Endothelial cell of umbilical vein (primary cell): Measurements from ENCODE around the gene HIF1AN. TPM values are rescaled to one million over a fixed set of nuclear protein-coding genes. Genes with fewer than 3 reads are reported as not detected.

Source experiments
- BruUV-seq: library from RNA; stranded (reverse); fragments of 400-500 nt; replicated peaks from 2 replicates; lab custom pipeline; 2021; lab: Mats Ljungman, UMichigan
- CTCF ChIA-PET: fragments of 300-600, 350-600 bp; sonication (Branson Sonifier 250); formaldehyde crosslinking; loops from one replicate; lab custom pipeline; 2021; ENCODE audit warnings: antibody characterized with exemption, inconsistent platforms; lab: Charles Lee
- POLR2A ChIA-PET: fragments of 300-600, 350-600 bp; sonication (Branson Sonifier 250); formaldehyde crosslinking; loops from one replicate; lab custom pipeline; 2021; ENCODE audit warnings: antibody characterized with exemption, inconsistent platforms; lab: Charles Lee
- DNase-seq: peaks from one replicate; pipeline ENCODE4 v3.0.0-alpha.2; 2011; ENCODE audit warnings: low read depth, low spot score
- FAIRE-seq: peaks from 2 replicates; lab custom pipeline; 2011; peaks lifted over from hg19 to GRCh38; lab: Jason Lieb, UNC
- H2AFZ ChIP-seq: 2 replicates; pipeline ENCODE4 v1.6.0; 2012; ENCODE audit warnings: low read depth, low read length, control low read depth, inconsistent platforms
- H3K27ac ChIP-seq: 2 replicates; pipeline ENCODE4 v1.5.1; 2011; ENCODE audit warnings: low read depth, mild to moderate bottlenecking, control low read depth, low read length, moderate library complexity; ENCODE audit not compliant: insufficient read depth
- H3K27me3 ChIP-seq, 2 experiments: 2 replicates each; pipeline versions ENCODE4 v1.6.0 to v1.6.1; 2011; ENCODE audit warnings: low read length in 2 of 2, mixed read lengths in 1 of 2; ENCODE audit not compliant: control insufficient read depth in 2 of 2, insufficient read depth in 2 of 2
- H3K36me3 ChIP-seq, 2 experiments: 2 replicates in 1 of 2; 3 replicates in 1 of 2; pipeline ENCODE4 v1.5.1; 2011; ENCODE audit warnings: low read length in 2 of 2, mild to moderate bottlenecking in 1 of 2, moderate library complexity in 1 of 2; ENCODE audit not compliant: control insufficient read depth in 2 of 2, insufficient read depth in 2 of 2; ENCODE audit errors: extremely low read depth in 1 of 2
- H3K4me1 ChIP-seq: 3 replicates; pipeline ENCODE4 v1.5.1; 2011; ENCODE audit warnings: mild to moderate bottlenecking, low read length; ENCODE audit not compliant: control insufficient read depth, insufficient read depth; ENCODE audit errors: extremely low read depth
- H3K4me2 ChIP-seq: 2 replicates; pipeline ENCODE4 v1.6.1; 2011; ENCODE audit warnings: low read length, control low read depth, mixed read lengths; ENCODE audit not compliant: insufficient read depth
- H3K4me3 ChIP-seq, 3 experiments: fragments of 200-600 bp in 1 of 3; sonication (generic), shearing (Covaris generic) in 1 of 3; replicated peaks in 1 of 3; 2 replicates each; pipeline ENCODE4 v1.5.1; 2011 to 2016; ENCODE audit warnings: control low read depth in 3 of 3, low read length in 3 of 3, mild to moderate bottlenecking in 2 of 3, inconsistent platforms in 1 of 3, low read depth in 1 of 3, moderate library complexity in 1 of 3; ENCODE audit not compliant: insufficient read depth in 1 of 3
- H3K79me2 ChIP-seq: 2 replicates; pipeline ENCODE4 v1.6.0; 2012; ENCODE audit warnings: low read length, inconsistent platforms; ENCODE audit not compliant: control insufficient read depth, insufficient read depth
- H3K9ac ChIP-seq: replicated peaks from 2 replicates; pipeline ENCODE3; 2011; ENCODE audit warnings: low read length, control low read depth; ENCODE audit not compliant: insufficient read depth; ENCODE audit errors: extremely low read depth
- H3K9me1 ChIP-seq: replicated peaks from 3 replicates; pipeline ENCODE4 v1.6.0; 2011; ENCODE audit warnings: mild to moderate bottlenecking, low read length; ENCODE audit not compliant: control insufficient read depth, insufficient read depth; ENCODE audit errors: extremely low read depth
- H3K9me3 ChIP-seq: replicated peaks from 2 replicates; pipeline ENCODE4 v1.5.1; 2012; ENCODE audit warnings: low read length, inconsistent platforms; ENCODE audit not compliant: control insufficient read depth, insufficient read depth
- H4K20me1 ChIP-seq: replicated peaks from 2 replicates; pipeline ENCODE3; 2011; ENCODE audit warnings: mild to moderate bottlenecking, low read length; ENCODE audit not compliant: control insufficient read depth, insufficient read depth; ENCODE audit errors: extremely low read depth
- EZH2 ChIP-seq: IDR thresholded peaks from 2 replicates; pipeline ENCODE4 v1.6.1; 2012; ENCODE audit warnings: borderline replicate concordance, low read depth, mild to moderate bottlenecking, moderate library complexity, low read length, inconsistent platforms; ENCODE audit not compliant: severe bottlenecking
- FOS ChIP-seq: IDR thresholded peaks from 2 replicates; pipeline ENCODE4 v1.6.1; 2011; ENCODE audit warnings: mild to moderate bottlenecking, low read length, moderate library complexity, borderline replicate concordance; ENCODE audit not compliant: insufficient read depth
- GATA2 ChIP-seq: IDR thresholded peaks from 2 replicates; pipeline ENCODE4 v1.7.0; 2011; ENCODE audit warnings: low read depth, mild to moderate bottlenecking, moderate library complexity, mixed read lengths, low read length; ENCODE audit not compliant: insufficient read length, insufficient read depth
- JUN ChIP-seq: IDR thresholded peaks from 2 replicates; pipeline ENCODE4 v1.6.1; 2011; ENCODE audit warnings: borderline replicate concordance, low read depth; ENCODE audit not compliant: insufficient read length, insufficient read depth
- MYC ChIP-seq: IDR thresholded peaks from one replicate; pipeline ENCODE4 v1.6.1; 2011; ENCODE audit warnings: mild to moderate bottlenecking, low read depth, low read length
- POLR2A ChIP-seq: IDR thresholded peaks from 2 replicates; pipeline ENCODE4 v1.6.1; 2012; ENCODE audit warnings: low read depth, mild to moderate bottlenecking, control low read depth, low read length
- POLR2AphosphoS5 ChIP-seq: IDR thresholded peaks from 2 replicates; pipeline ENCODE4 v1.6.1; 2012; ENCODE audit warnings: low read depth, mild to moderate bottlenecking, control low read depth, low read length, moderate library complexity; ENCODE audit not compliant: insufficient read depth
- dilution Hi-C: fragments of 300-500 bp; cut with MboI; formaldehyde crosslinking; loops from one replicate; pipeline ENCODE4 v1.15.0; 2019; ENCODE audit warnings: low sequenced_read_pairs; ENCODE audit not compliant: extremely low pct_ligation_motif_present
- intact Hi-C: fragments of 100-400 bp; cut with micrococcal nuclease; formaldehyde crosslinking; loops from one replicate; pipeline ENCODE4 v1.10.0; 2022
- polyA plus RNA-seq, 4 experiments: library from polyadenylated mRNA; depleted of rRNA in 3 of 4; stranded (reverse) in 3 of 4; unstranded in 1 of 4; fragments of >200 nt; gene quantifications; 2 replicates each; pipeline versions ENCODE4 v1.2.1 to v1.2.3, GENCODE V29; 2011 to 2012; ENCODE audit warnings: missing spikeins in 1 of 4
- total RNA-seq: library from RNA; stranded (reverse); gene quantifications from 2 replicates; pipeline ENCODE4 v1.2.3, GENCODE V29; 2021
- TF ChIP-seq, protein P1 (sequence below), 2 donors: IDR thresholded peaks; 1 replicate in 1 of 2; 2 replicates in 1 of 2; pipeline ENCODE4 v1.5.1; 2011; ENCODE audit warnings: low read length in 2 of 2, mild to moderate bottlenecking in 2 of 2, moderate library complexity in 2 of 2, control low read depth in 1 of 2, inconsistent platforms in 1 of 2, low read depth in 1 of 2; ENCODE audit not compliant: insufficient read depth in 1 of 2; ENCODE audit errors: extremely low read depth in 1 of 2
- TF ChIP-seq, protein P2 (sequence below): IDR thresholded peaks from 2 replicates; pipeline ENCODE4 v1.6.1; 2011; ENCODE audit not compliant: insufficient read depth, insufficient read length

HIF1AN gene
- total and polyA plus RNA-seq, 2 donors (not counting 3 experiments of a cell fraction or from before 2014, with no cell fraction given), result 7.3 to 34.0 TPM

DNA sequence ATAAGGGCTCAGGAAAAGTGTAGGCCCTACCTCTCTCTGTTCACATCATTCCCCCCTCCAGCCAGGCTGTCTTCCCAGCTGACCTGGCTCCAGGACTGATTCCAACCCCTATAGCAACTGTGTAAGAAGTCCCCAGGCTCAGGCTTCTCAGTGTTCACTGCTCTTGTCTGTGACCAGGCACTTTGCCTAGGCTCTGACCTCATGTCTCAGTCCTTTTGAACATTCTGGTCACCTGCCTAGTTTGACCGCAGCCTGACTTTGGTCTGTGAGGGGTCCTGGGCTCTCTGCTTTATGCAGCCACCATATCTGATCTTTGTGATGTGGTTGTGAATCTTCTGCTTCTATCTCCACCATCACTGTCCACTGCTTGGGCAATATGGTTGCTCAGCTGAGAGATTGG lies 24.5 kb downstream of the HIF1AN start:
- Histone ChIP-seq H3K9ac (no peak overlapping the region), H3K4me3 (no peak overlapping the region), H3K9me1 (no peaks in the 10 kb centered on the region), H2AFZ (no peak overlapping the region), H3K79me2 (no peaks in the 10 kb centered on the region), H3K4me2 (no peak overlapping the region), H3K27ac (no peak overlapping the region), H3K9me3 (no peaks in the 10 kb centered on the region), H3K36me3 (no peaks in the 10 kb centered on the region), H4K20me1 (no peaks in the 10 kb centered on the region), H3K4me1 (peaks cover 2% of the 10 kb centered on the region), H3K27me3 (peaks cover 23 to 29% of the 10 kb centered on the region in 2 experiments)
- TF ChIP-seq POLR2A (no peak), GATA2 (no peak), MYC (no peak), FOS (no peak), JUN (no peak), POLR2AphosphoS5 (no peak), EZH2 (no peak)
- TF ChIP-seq, protein P1, sequence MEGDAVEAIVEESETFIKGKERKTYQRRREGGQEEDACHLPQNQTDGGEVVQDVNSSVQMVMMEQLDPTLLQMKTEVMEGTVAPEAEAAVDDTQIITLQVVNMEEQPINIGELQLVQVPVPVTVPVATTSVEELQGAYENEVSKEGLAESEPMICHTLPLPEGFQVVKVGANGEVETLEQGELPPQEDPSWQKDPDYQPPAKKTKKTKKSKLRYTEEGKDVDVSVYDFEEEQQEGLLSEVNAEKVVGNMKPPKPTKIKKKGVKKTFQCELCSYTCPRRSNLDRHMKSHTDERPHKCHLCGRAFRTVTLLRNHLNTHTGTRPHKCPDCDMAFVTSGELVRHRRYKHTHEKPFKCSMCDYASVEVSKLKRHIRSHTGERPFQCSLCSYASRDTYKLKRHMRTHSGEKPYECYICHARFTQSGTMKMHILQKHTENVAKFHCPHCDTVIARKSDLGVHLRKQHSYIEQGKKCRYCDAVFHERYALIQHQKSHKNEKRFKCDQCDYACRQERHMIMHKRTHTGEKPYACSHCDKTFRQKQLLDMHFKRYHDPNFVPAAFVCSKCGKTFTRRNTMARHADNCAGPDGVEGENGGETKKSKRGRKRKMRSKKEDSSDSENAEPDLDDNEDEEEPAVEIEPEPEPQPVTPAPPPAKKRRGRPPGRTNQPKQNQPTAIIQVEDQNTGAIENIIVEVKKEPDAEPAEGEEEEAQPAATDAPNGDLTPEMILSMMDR (IDR thresholded peaks at IDR 0.05; ENCODE audit: extremely low read depth in 1 of 2, insufficient read depth in 1 of 2, low read depth in 1 of 2, low read length in 2 of 2), result no peak
- TF ChIP-seq, protein P2, sequence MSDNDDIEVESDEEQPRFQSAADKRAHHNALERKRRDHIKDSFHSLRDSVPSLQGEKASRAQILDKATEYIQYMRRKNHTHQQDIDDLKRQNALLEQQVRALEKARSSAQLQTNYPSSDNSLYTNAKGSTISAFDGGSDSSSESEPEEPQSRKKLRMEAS, result no peak
- ChIA-PET POLR2A (no interaction called here), CTCF (interaction anchor here (1.1 to 4.7 kb wide), 5 partner anchors 25 to 454 kb away, joined by 4 to 44 read pairs (median 6); partner anchors contain the start of gene HIF1AN)
- DNase-seq (no peak), FAIRE-seq (no peak)
- dilution Hi-C loops, result no loop called here
- BruUV-seq, result no TSS peak
- intact Hi-C loops, result loop anchor here (5.0 kb wide), 1 partner anchor 167 kb away; no protein-coding TSS in a partner anchor
